HCEC 1CT (cell line): ENCODE results near the gene SUMO2.
"Not testable (repeated sequence)": the region's sequence is repeated elsewhere in the genome, so short reads cannot be mapped to it uniquely, and the experiment has no call there.

Experiments used
- DNase-seq: peaks from one replicate; pipeline ENCODE4 v3.0.0-alpha.2; 2017

Gene SUMO2

DNA sequence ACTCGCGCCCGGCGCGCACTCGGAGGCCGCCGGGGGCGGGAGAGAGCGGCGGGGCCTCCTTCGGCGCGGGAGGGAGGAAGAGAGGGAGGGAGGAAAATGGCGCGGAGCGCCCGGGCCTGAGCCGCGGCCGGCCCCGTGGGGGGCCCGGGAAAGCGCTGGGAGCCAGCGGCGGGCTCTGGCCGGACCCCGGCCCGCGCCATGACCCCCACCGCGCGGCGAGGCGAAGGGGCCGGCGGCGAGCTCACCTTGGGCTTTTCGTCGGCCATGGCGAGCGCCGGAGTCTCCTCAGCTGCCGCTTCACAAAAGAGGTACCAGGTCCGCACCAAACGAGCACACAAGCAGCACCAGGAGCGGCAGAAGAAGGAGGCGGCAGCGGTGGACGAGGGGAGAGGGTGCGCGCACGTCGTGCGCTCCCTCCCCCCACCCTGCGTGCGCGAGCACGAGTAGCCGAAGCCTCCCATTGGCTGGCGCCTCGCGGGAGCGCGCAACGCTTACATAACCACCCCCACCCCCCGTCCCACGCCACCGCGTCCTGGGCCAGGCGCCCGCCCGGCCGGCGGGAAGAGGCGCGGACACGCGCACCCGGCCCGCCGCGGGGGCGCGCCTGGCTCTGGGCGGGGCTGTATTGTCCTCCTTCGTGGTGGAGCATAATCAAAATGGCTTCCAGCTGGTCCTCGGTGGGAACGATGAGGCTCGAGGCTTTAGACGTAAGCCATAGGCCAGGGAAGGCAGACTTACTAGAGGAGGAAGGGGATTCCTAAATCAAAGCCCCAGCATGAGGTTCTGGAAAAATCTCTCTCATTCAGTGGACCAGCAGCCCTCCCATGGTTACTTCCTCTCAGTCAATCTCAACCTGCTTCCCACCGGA, at the start of gene SUMO2:
TSS of gene SUMO2 (minus strand) at position 391 of the 868 bp plus-strand sequence. CDS start at position 266, 125 bp downstream.
- DNase-seq = peak; percentile 90

- no peak for DNase-seq
These were observed 49.1 kb upstream of the SUMO2 start for GRCh38 chr17:75231741-75232464.

DNA sequence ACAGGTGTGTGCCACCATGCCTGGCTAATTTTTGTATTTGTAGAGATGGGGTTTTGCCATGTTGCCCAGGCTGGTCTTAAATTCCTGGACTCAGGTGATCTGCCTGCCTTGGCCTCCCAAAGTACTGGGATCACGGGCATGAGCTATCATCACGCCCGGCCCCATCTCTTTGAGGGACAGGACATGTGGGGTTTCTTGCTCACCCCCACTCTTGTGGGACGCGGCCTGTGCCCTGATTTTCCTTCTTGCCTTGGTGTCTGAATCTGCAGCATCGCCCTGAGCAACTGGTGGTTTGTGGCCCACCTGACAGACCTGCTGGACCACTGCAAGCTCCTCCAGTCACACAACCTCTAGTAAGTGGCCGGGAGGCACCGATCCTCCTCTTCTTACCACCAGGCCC, 48.3 kb upstream of the SUMO2 start:
- no peak for DNase-seq

DNA sequence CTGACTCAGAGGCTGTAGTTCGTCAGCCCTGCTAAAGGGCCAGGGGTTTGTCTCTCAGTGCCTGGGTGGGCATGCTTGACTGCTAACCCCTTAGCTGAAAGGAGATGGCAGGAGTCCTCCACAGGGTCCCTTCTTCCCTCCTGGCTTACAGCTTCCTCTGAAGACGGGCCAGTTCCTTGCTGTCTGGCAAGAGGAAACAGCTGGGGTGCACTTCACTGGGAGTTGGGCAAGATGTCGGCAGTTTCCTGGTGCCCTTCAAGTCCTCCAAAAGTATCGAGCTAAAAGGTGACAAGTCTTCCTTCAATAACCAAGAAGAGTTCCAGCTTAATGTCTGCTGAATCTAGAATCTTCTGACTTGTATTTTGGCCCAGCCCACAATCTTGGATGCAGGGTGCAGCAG, 46.1 kb upstream of the SUMO2 start:
- no peak for DNase-seq

GRCh38 chr17:75228305-75228704, 45.5 kb upstream of the SUMO2 start:
- no peak for DNase-seq

DNA sequence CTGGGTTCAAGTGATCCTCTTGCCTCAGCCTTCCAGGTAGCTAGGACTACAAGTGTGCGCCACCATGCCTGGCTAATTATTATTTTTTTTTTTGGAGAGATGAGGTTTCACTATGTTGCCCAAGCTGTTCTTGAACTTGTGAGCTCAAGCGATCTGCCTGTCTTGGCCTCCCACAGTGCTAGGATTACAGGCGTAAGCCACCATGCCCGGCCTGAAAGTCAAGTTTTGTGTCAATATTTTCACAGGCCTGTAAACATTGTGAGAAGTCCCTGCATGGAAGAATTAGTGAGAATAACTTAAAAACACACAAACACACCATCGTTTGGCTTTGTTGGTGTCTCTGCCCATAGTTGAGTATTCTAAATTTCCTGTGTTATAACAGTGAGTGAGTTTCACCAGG, 45.0 kb upstream of the SUMO2 start:
- no peak for DNase-seq

DNA sequence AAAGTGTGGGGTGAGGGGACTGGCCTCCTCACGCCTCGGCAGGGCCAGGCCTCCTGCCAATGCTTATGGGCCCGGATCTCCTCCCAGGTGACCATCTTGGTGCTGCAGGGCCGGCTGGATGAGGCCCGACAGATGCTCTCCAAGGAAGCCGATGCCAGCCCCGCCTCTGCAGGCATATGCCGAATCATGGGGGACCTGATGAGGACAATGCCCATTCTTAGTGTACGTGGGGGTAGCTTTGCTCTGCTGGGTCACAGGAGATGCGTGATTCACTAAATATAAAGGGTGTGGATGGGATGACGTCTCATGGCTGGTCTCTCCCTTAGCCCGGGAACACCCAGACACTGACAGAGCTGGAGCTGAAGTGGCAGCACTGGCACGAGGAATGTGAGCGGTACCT, 42.3 kb upstream of the SUMO2 start:
- DNase-seq = no peak

DNA sequence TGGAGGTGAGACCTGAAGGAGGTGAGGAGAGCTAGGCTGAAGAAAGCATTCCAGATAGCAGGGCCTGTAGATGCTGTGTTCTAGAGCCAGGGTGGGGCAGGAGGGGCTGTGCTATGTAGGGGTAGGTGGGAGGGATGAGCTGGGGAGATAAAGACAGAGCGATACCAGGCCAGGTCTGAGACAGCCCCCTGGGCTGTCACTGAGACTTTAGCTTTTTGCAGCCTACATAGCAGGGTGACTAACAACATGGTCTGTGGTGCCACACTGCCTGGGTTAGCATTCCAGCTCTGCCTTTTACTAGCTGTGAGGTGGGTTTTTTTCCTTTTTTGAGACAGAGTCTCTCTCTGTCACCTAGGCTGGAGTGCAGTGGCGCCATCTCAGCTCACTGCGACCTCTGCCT, 37.1 kb upstream of the SUMO2 start:
- DNase-seq = no peak

DNA sequence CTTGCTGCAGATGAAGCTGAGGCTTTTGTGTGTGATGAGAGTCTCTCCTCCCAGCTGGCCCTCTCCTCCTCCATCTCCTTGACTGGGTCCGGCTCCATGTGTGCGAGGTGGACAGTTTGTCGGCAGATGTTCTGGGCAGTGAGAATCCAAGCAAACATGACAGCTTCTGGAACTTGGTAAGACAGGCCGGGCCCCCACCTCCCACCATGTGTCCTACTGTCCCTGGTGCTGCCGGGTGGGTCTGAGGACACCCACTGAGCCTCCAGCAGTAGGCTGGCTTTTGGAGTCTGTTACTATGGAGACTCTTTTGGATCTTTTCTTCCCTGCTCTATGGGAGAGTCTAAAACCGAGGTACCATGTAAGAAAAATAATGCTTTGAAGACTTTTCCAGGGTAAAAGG, 35.4 kb upstream of the SUMO2 start:
- DNase-seq = no peak

DNA sequence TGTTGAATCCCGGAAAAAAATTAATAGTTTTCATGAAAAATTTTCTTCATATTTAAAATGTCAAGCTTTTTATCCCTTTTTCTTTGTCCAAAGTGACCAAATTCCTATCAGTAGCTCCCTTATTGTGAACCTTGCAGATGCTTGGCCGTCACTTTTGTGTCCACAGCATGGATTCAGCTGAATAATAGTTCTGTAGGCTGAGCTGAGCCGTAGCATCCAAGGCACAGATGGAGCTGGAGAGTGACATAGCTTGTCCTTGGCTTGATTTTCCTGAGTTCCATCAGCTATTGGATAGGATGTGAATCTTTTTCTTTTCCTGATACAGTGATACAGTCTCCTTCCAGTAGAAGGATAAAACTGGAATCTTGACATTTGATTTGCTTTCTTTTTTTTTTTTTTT, 26.3 kb upstream of the SUMO2 start:
- no peak for DNase-seq

DNA sequence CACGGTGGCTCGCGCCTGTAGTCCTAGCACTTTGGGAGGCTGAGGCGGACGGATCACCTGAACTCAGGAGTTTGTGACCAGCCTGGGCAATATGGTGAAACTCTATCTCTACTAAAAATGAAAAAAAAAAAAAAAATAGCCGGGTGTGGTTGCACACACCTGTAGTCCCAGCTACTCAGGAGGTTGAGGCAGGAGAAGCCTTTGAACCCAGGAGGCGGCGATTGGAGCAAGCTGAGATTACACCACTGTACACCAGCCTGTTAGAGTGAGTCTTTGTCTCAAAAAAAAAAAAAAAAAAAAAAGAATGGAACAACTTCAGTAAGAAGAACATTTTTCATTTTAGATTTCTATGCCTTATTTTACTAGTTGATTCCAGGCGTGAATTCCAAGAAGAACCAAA, 25.4 kb upstream of the SUMO2 start:
- DNase-seq = no peak

DNA sequence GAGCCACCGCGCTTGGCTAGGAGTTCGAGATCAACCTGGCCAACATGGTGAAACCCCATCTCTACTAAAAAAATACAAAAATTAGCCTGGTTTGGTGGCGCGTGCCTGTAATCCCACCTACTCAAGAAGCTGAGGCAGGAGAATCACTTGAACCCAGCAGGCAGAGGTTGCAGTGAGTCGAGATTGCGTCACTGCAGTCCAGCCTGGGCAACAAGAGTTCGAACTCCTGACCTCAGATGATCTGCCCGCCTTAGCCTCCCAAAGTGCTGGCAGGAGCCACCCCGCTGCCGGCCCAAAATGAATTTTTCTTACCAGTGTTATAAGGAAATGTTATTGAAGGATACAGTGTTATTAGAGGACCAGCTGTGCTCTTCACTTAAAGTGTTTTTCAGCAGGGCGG, 25.0 kb upstream of the SUMO2 start:
- no peak for DNase-seq

GRCh38 chr17:75207050-75207407, 24.3 kb upstream of the SUMO2 start:
- not testable (repeated sequence) for DNase-seq

- DNase-seq = no peak
These were observed 23.0 kb upstream of the SUMO2 start for GRCh38 chr17:75205793-75206163.

DNA sequence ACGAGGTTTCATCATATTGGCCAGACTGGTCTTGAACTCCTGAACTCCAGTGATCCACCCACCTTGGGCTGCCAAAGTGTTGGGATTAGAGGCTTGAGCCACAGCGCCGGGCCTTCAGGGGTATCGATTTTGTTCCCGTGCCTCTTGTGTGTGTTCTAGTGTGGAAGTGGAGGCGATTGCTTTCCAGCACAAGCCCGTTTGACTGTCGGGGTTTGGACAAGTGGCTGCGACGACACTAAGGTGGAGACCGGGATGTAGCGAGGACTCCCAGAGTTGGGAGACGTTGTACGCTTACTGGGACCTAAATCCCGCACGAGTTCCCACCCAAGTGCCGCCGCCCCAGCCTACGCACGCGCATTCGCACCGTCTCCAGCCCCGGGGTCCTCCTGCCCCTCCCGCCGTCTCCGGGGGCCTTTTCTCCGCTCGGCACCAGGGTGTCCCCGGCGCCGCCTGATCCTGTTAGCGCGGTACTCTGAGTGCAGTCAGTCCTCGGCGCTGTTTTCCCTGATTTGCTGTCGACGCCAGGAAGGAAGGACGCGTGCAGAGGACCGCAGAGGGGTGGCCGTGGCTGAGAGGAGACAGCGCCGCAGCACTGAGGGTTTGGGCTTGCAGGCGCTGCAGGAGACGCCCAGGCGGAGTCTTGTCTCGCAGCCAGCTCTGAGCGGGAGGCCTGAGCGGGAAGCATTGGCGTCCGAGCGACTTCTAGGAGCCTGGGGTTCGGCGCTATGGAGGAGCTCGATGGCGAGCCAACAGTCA, 22.5 kb upstream of the SUMO2 start, which contains the start of gene NUP85:
TSS of gene NUP85 (plus strand) at position 643 of the 756 bp plus-strand sequence. CDS start at position 726, 83 bp downstream.
- DNase-seq = peak; percentile 91

GRCh38 chr17:75199886-75200618, 17.3 kb upstream of the SUMO2 start:
- no peak for DNase-seq

DNA sequence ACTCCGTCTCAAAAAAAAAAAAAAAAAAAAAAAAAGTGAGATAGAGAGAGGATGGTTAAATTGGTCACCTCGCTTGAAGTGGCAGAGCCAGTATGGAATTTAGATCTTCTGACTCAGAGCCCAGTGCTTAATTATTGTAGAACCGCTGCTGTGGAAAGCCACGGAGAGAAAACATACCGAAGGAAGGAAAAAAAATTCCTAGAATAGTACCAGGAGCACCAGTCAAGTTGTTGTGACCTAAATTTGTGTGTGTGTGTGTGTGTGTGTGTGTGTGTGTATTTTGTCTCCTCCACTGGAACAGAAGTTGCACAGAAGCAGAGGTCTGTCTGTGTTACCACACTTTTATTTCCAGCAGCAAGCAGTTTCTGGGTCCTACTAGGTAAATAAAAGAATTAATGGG, 12.1 kb upstream of the SUMO2 start:
- DNase-seq = no peak

GRCh38 chr17:75191584-75191983, 8.8 kb upstream of the SUMO2 start:
- peak; percentile 32 for DNase-seq

DNA sequence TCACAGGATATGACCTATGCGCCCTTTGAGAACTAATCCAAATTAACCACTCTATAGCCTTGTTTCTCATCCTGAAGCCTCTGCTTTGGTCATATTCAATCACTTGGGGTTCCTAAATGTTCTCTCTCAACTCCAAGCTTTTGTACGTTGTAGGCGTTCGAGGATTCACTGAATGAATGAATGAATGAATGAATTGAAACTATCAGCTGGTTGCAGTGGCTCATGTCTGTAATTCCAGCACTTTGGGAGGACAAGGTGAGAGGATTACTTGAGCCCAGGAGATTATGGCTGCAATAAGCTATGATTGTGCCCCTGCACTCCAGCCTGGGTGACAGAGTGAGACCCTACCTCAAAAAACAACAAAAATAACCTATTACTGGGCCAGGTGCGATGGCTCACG, 5.9 kb upstream of the SUMO2 start:
- DNase-seq = no peak

GRCh38 chr17:75183999-75184884, 1.5 kb upstream of the SUMO2 start:
- no peak for DNase-seq

- DNase-seq = no peak
These were observed 515 bp downstream of the SUMO2 start for GRCh38 chr17:75182319-75182568.
